ENCODE data around the gene COL10A1. TPM values are rescaled to one million over a fixed set of nuclear protein-coding genes. Genes with fewer than 3 reads are reported as not detected.

Gene COL10A1
- total RNA-seq, 1 donor from 2014 or later: not detected

- peaks cover 8% of the 10 kb centered on the region for H3K4me1 Mint-ChIP-seq (ENCODE audit: low read depth)
- no peak for DNase-seq (ENCODE audit: low spot score)
- no peak overlapping the region for H3K27ac Mint-ChIP-seq
- H3K27me3 Mint-ChIP-seq (ENCODE audit: low read depth): peaks cover 4% of the 10 kb centered on the region
- H3K36me3 Mint-ChIP-seq (ENCODE audit: low read depth): no peaks in the 10 kb centered on the region
- no peaks in the 10 kb centered on the region for H3K9me3 Mint-ChIP-seq
- H3K4me3 Mint-ChIP-seq (ENCODE audit: low read depth): no peak overlapping the region
- intact Hi-C loops (cut with micrococcal nuclease): no loop called here
Measured at GRCh38 chr6:116070616-116071389, 55.1 kb downstream of the COL10A1 start.

DNA sequence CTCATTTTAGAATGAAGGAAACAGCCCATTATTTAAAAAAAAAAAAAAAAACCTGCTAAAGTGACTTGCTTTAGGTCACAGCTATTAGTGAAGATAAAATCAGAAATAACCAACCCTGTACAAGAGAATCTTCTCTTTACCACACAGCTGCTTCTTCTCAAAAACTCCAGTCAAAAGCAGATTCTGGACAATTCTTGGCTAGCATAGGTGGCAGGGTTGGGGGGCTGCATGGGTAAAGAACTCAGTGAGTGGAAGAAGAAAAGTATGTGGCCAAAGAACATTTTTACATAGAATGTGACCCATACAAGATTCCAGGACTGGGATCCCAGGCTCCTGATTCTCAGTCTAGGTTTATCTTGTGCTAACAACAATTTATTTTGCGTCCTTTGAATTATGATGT, 55.8 kb downstream of the COL10A1 start:
- Mint-ChIP-seq H3K4me3 (ENCODE audit: low read depth) (no peak overlapping the region), H3K27ac (no peak overlapping the region), H3K36me3 (ENCODE audit: low read depth) (no peaks in the 10 kb centered on the region), H3K9me3 (no peaks in the 10 kb centered on the region), H3K27me3 (ENCODE audit: low read depth) (peaks cover 4% of the 10 kb centered on the region), H3K4me1 (ENCODE audit: low read depth) (peaks cover 8% of the 10 kb centered on the region)
- intact Hi-C loops (cut with micrococcal nuclease): no loop called here
- no peak for DNase-seq (ENCODE audit: low spot score)

Other genes with a start within 250 kb of the COL10A1 start
- 0.02 and 0.05 TPM in 2 replicates for gene FRK, start 65.2 kb downstream of the COL10A1 start, total RNA-seq
- gene NT5DC1, start 25.3 kb downstream of the COL10A1 start, total RNA-seq: 44.1 and 50.4 TPM in 2 replicates
- gene TSPYL4, start 127.9 kb upstream of the COL10A1 start, total RNA-seq: 17.5 and 18.0 TPM in 2 replicates
- gene TSPYL1, start 153.8 kb upstream of the COL10A1 start, total RNA-seq: 41.1 and 42.3 TPM in 2 replicates
- 3.4 and 3.8 TPM in 2 replicates for gene DSE, start 244.8 kb upstream of the COL10A1 start, total RNA-seq